PC-3 (cell line): ENCODE data around the gene RHOB. TPM values are rescaled to one million over a fixed set of nuclear protein-coding genes. Genes with fewer than 3 reads are reported as not detected.
A peak's percentile ranks its signal among the peaks of the same experiment; 100 is the strongest.

ENCODE experiments used
- ATAC-seq: fragments of 200-7000 bp; cut with Tn5 transposase; 2 replicates; pipeline ENCODE4 v1.9.1; 2020; ENCODE audit warnings: mild to moderate bottlenecking, moderate library complexity
- BruUV-seq: library from RNA; stranded (reverse); fragments of 400-500 nt; replicated peaks from 2 replicates; lab custom pipeline; 2021; lab: Mats Ljungman, UMichigan
- CTCF ChIA-PET: fragments of 300-600 bp; sonication (Branson Sonifier 250); formaldehyde crosslinking; loops from one replicate; lab custom pipeline; 2022; ENCODE audit warnings: antibody characterized with exemption; lab: Charles Lee
- POLR2A ChIA-PET: fragments of 300-600 bp; sonication (Branson Sonifier 250); formaldehyde crosslinking; loops from one replicate; lab custom pipeline; 2022; ENCODE audit warnings: antibody characterized with exemption; ENCODE audit not compliant: unreplicated experiment; lab: Charles Lee
- DNase-seq: peaks from one replicate; pipeline ENCODE4 v3.0.0-alpha.2; 2015
- H2AFZ ChIP-seq: fragments of 300-600 bp; sonication (generic); 2 replicates; pipeline ENCODE4 v1.6.0; 2016; ENCODE audit warnings: antibody characterized with exemption, low read length
- H3F3A ChIP-seq: fragments of 300-600 bp; sonication (generic); one replicate; pipeline ENCODE4 v1.6.0; 2017; ENCODE audit warnings: antibody characterized with exemption, low read length, control low read depth, mild to moderate bottlenecking; ENCODE audit not compliant: unreplicated experiment
- H3K27ac ChIP-seq: fragments of 300-600 bp; sonication (generic); 2 replicates; pipeline ENCODE4 v1.5.1; 2016; ENCODE audit warnings: mild to moderate bottlenecking, low read length
- H3K27me3 ChIP-seq: fragments of 300-600 bp; sonication (generic); 2 replicates; pipeline ENCODE4 v1.6.1; 2016; ENCODE audit warnings: low read length, mixed read lengths
- H3K36me3 ChIP-seq: fragments of 300-600 bp; sonication (generic); 2 replicates; pipeline ENCODE4 v1.6.1; 2016; ENCODE audit warnings: low read depth, mixed run types, low read length, mixed read lengths
- H3K4me1 ChIP-seq: fragments of 300-600 bp; sonication (generic); 2 replicates; pipeline ENCODE4 v1.5.1; 2016; ENCODE audit warnings: low read length; ENCODE audit not compliant: insufficient read depth
- H3K4me2 ChIP-seq: fragments of 300-600 bp; sonication (generic); 2 replicates; pipeline ENCODE4 v1.6.0; 2016; ENCODE audit warnings: low read length
- H3K4me3 ChIP-seq: fragments of 300-600 bp; sonication (generic); 2 replicates; pipeline ENCODE4 v1.5.1; 2016; ENCODE audit warnings: mild to moderate bottlenecking, low read length, mixed read lengths
- H3K79me2 ChIP-seq: fragments of 300-600 bp; sonication (generic); 2 replicates; pipeline ENCODE4 v1.6.1; 2017; ENCODE audit warnings: low read length, mixed read lengths
- H3K9ac ChIP-seq: fragments of 300-600 bp; sonication (generic); 2 replicates; pipeline ENCODE4 v1.6.0; 2016; ENCODE audit warnings: mild to moderate bottlenecking, low read length
- H3K9me2 ChIP-seq: fragments of 300-600 bp; sonication (generic); replicated peaks from 2 replicates; pipeline ENCODE4 v1.6.1; 2016; ENCODE audit warnings: mixed run types, low read length, mixed read lengths
- H3K9me3 ChIP-seq: fragments of 300-600 bp; sonication (generic); 2 replicates; pipeline ENCODE4 v1.6.1; 2016; ENCODE audit warnings: low read length, mixed read lengths
- H4K20me1 ChIP-seq: fragments of 300-600 bp; sonication (generic); 2 replicates; pipeline ENCODE4 v1.6.1; 2016; ENCODE audit warnings: low read length, mixed read lengths
- EZH2 ChIP-seq: fragments of 300-600 bp; sonication (generic); IDR thresholded peaks from one replicate; pipeline ENCODE4 v1.6.1; 2017; ENCODE audit warnings: antibody characterized with exemption, mild to moderate bottlenecking, low read length; ENCODE audit not compliant: unreplicated experiment
- EZH2phosphoT487 ChIP-seq: fragments of 300-600 bp; sonication (generic); IDR thresholded peaks from 2 replicates; pipeline ENCODE4 v1.6.1; 2018; ENCODE audit warnings: mild to moderate bottlenecking, antibody characterized with exemption, low read length, borderline replicate concordance
- intact Hi-C: fragments of 100-400 bp; cut with micrococcal nuclease; formaldehyde crosslinking; loops from 2 replicates; pipeline ENCODE4 v1.9.0; 2023
- total RNA-seq: library from RNA; depleted of rRNA; stranded (reverse); fragments of >200 nt; gene quantifications from 2 replicates; pipeline ENCODE4 v1.2.3, GENCODE V29; 2014
- TF ChIP-seq, protein P1 (sequence below): fragments of 300-600 bp; sonication (generic); conservative IDR thresholded peaks from 2 replicates; pipeline ENCODE4 v1.5.1; 2017; ENCODE audit warnings: antibody characterized with exemption, low read depth, mild to moderate bottlenecking, low read length

RHOB gene
- total RNA-seq, 1 experiment from 2014 or later: 88.5 TPM

- Histone ChIP-seq H3K27ac (no peak overlapping the region), H3F3A (no peaks in the 10 kb centered on the region), H3K4me3 (no peak overlapping the region), H3K36me3 (no peaks in the 10 kb centered on the region), H3K4me2 (no peak overlapping the region), H3K9me3 (no peaks in the 10 kb centered on the region), H3K79me2 (peaks cover 14% of the 10 kb centered on the region), H3K27me3 (no peaks in the 10 kb centered on the region), H3K9ac (no peak overlapping the region), H3K4me1 (peaks cover 28% of the 10 kb centered on the region), H2AFZ (no peak overlapping the region), H4K20me1 (peaks cover 12% of the 10 kb centered on the region), H3K9me2 (no peaks in the 10 kb centered on the region)
- POLR2A ChIA-PET: interaction anchor here (0.6 kb wide), 1 partner anchor 414 kb away, joined by 3 read pairs; no protein-coding TSS in a partner anchor
- TF ChIP-seq, protein P1, sequence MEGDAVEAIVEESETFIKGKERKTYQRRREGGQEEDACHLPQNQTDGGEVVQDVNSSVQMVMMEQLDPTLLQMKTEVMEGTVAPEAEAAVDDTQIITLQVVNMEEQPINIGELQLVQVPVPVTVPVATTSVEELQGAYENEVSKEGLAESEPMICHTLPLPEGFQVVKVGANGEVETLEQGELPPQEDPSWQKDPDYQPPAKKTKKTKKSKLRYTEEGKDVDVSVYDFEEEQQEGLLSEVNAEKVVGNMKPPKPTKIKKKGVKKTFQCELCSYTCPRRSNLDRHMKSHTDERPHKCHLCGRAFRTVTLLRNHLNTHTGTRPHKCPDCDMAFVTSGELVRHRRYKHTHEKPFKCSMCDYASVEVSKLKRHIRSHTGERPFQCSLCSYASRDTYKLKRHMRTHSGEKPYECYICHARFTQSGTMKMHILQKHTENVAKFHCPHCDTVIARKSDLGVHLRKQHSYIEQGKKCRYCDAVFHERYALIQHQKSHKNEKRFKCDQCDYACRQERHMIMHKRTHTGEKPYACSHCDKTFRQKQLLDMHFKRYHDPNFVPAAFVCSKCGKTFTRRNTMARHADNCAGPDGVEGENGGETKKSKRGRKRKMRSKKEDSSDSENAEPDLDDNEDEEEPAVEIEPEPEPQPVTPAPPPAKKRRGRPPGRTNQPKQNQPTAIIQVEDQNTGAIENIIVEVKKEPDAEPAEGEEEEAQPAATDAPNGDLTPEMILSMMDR: peak; percentile 78
- TF ChIP-seq EZH2phosphoT487 (no peak), EZH2 (no peak)
- no TSS peak for BruUV-seq
- intact Hi-C loops: loop anchor here (1.0 to 5.0 kb wide), 3 partner anchors 46 to 199 kb away; no protein-coding TSS in a partner anchor
- no peak for ATAC-seq
- CTCF ChIA-PET: interaction anchor here (1.3 to 1.7 kb wide), 2 partner anchors 47 to 192 kb away, joined by 4 to 17 read pairs; no protein-coding TSS in a partner anchor
- peak; percentile 71 for DNase-seq
Measured at GRCh38 chr2:20443276-20443920, 3.5 kb upstream of the RHOB start.

DNA sequence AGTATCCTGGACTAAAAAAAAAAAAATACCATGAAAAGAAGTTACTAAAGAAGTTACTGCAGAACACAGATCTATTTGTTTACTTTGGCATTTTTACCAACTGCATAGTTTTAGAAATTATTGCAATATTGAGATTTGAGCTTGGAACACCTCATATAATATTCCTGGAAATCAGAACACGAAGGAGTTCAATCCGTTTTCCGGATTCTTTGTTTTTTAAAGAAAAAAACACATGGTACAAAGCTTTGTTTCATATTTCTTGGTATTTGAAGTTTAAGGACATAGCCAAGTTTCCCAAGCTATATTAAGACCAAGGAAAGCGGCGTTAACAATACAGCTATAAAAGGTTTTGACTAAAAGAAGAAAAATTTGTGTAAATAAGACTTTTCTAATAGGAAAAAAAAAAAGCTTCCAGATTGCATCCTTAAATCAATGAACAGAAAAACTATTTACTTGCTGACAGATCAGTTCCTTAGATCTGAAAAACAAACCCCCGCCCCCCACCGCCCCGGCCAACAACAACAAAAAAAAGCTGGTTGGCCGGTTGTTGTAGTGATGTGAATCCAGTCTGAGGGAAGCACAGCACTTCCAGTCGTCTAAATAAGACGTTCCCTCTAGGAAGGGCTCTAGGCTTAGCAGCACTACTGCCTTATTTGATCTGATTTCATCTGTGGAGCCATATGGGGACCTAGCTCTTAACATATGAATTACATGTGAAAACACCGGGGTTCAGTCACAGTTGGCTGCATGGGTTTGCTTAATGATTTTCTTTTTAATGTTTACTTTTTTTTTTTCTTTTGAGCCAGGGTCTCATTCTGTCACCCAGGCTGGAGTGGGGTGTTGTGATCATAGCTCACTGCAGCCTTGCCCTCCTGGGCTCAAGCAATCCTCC lies 2.5 kb upstream of the RHOB start:
- no peaks in the 10 kb centered on the region for H3K9me3 ChIP-seq
- H3K9ac ChIP-seq: no peak overlapping the region
- TF ChIP-seq EZH2phosphoT487 (no peak), EZH2 (no peak)
- TF ChIP-seq, protein P1: no peak
- ChIA-PET POLR2A (interaction anchor here (0.6 kb wide), 3 partner anchors 54 to 415 kb away, joined by 3 to 7 read pairs (median 7); no protein-coding TSS in a partner anchor), CTCF (interaction anchor here (0.6 to 1.7 kb wide), 12 partner anchors 36 to 381 kb away, joined by 3 to 17 read pairs (median 6); partner anchors contain the start of gene HS1BP3)
- H3K4me2 ChIP-seq: peak overlapping the region; percentile 18; the same call in 1 of the 2 replicates
- ATAC-seq (no peak), DNase-seq (no peak)
- H3K4me3 ChIP-seq: no peak overlapping the region
- no peaks in the 10 kb centered on the region for H3K36me3 ChIP-seq
- intact Hi-C loops: loop anchor here (1.0 to 5.0 kb wide), 2 partner anchors 33 to 47 kb away; no protein-coding TSS in a partner anchor
- peaks cover 29% of the 10 kb centered on the region for H3K4me1 ChIP-seq
- no TSS peak for BruUV-seq
- no peak overlapping the region for H2AFZ ChIP-seq
- no peaks in the 10 kb centered on the region for H3K9me2 ChIP-seq
- H4K20me1 ChIP-seq: peaks cover 21% of the 10 kb centered on the region
- H3K27ac ChIP-seq: no peak overlapping the region
- no peaks in the 10 kb centered on the region for H3K27me3 ChIP-seq
- H3K79me2 ChIP-seq: peaks cover 24% of the 10 kb centered on the region
- no peaks in the 10 kb centered on the region for H3F3A ChIP-seq
